Measurements from ENCODE around the gene MARCHF10.
"Not testable (repeated sequence)": the region's sequence is repeated elsewhere in the genome, so short reads cannot be mapped to it uniquely, and the experiment has no call there.

The MARCHF10 gene

GRCh38 chr17:62701706-62702085, 106.4 kb downstream of the MARCHF10 start:
- Mint-ChIP-seq H3K9me3 (no peaks in the 10 kb centered on the region), H3K4me1 (peaks cover 28% of the 10 kb centered on the region), H3K36me3 (ENCODE audit: low read depth) (no peaks in the 10 kb centered on the region), H3K4me3 (peak overlapping the region in 2 of 3 experiments; percentile 71 to 73), H3K27me3 (ENCODE audit: low read depth) (peaks cover 14% of the 10 kb centered on the region), H3K27ac (peak overlapping the region in 2 of 3 experiments; percentile 37 to 54)
- TF ChIP-seq CTCF (IDR thresholded peaks at IDR 0.05; ENCODE audit: unreplicated experiment in 3 of 3) = no peak

- Mint-ChIP-seq H3K27me3 (ENCODE audit: low read depth) (peaks cover 14% of the 10 kb centered on the region), H3K36me3 (ENCODE audit: low read depth) (no peaks in the 10 kb centered on the region), H3K4me3 (peak overlapping the region; percentile 11 to 73 (median 71)), H3K9me3 (no peaks in the 10 kb centered on the region), H3K27ac (peak overlapping the region in 2 of 3 experiments; percentile 37 to 54), H3K4me1 (peaks cover 23% of the 10 kb centered on the region)
- TF ChIP-seq CTCF (IDR thresholded peaks at IDR 0.05; ENCODE audit: unreplicated experiment in 3 of 3) = no peak
Measured at GRCh38 chr17:62700964-62701705, 107.0 kb downstream of the MARCHF10 start.

- peaks cover 22% of the 10 kb centered on the region for H3K4me1 Mint-ChIP-seq
- H3K9me3 Mint-ChIP-seq; H3K4me3 Mint-ChIP-seq; H3K27ac Mint-ChIP-seq; H3K36me3 Mint-ChIP-seq (ENCODE audit: low read depth); H3K27me3 Mint-ChIP-seq (ENCODE audit: low read depth): not testable (repeated sequence)
Measured at GRCh38 chr17:62698459-62698858, 109.7 kb downstream of the MARCHF10 start.

GRCh38 chr17:62696726-62697490, 111.2 kb downstream of the MARCHF10 start:
- Mint-ChIP-seq H3K27ac (no peak overlapping the region), H3K4me3 (no peak overlapping the region), H3K4me1 (peaks cover 25% of the 10 kb centered on the region), H3K9me3 (no peaks in the 10 kb centered on the region), H3K27me3 (ENCODE audit: low read depth) (peaks cover 4% of the 10 kb centered on the region), H3K36me3 (ENCODE audit: low read depth) (peaks cover 4% of the 10 kb centered on the region)
- TF ChIP-seq CTCF (IDR thresholded peaks at IDR 0.05; ENCODE audit: unreplicated experiment in 3 of 3) = no peak

- H3K27me3 Mint-ChIP-seq (ENCODE audit: low read depth) = peaks cover 4% of the 10 kb centered on the region
- no peaks in the 10 kb centered on the region for H3K9me3 Mint-ChIP-seq
- peaks cover 25% of the 10 kb centered on the region for H3K4me1 Mint-ChIP-seq
- peaks cover 4% of the 10 kb centered on the region for H3K36me3 Mint-ChIP-seq (ENCODE audit: low read depth)
- H3K4me3 Mint-ChIP-seq = no peak overlapping the region
- TF ChIP-seq CTCF (IDR thresholded peaks at IDR 0.05; ENCODE audit: unreplicated experiment in 3 of 3) = no peak
- H3K27ac Mint-ChIP-seq = no peak overlapping the region
Measured at GRCh38 chr17:62696256-62696655, 111.9 kb downstream of the MARCHF10 start.

GRCh38 chr17:62695093-62695738, 112.9 kb downstream of the MARCHF10 start:
- H3K36me3 Mint-ChIP-seq (ENCODE audit: low read depth) = not testable (repeated sequence)
- H3K27ac Mint-ChIP-seq = peak overlapping the region in 2 of 3 experiments; percentile 22 to 57
- H3K4me1 Mint-ChIP-seq = peaks cover 25% of the 10 kb centered on the region

More at GRCh38 chr17:62695093-62695738, 112.9 kb downstream of the MARCHF10 start:
- not testable (repeated sequence) for H3K27me3 Mint-ChIP-seq (ENCODE audit: low read depth); H3K9me3 Mint-ChIP-seq; H3K4me3 Mint-ChIP-seq

Measured in nephron (organoid).